ENCODE data around the gene DHRS12.

The DHRS12 gene

GRCh38 chr13:51804295-51805172 lies 571 bp upstream of the DHRS12 start:
- peak overlapping the region; percentile 84 for H3K4me2 ChIP-seq (ENCODE audit: low read length)
- H3F3A ChIP-seq (ENCODE audit: insufficient read depth, low read length) = no peaks in the 10 kb centered on the region
- no peak overlapping the region for H2AFZ ChIP-seq (ENCODE audit: low read length)
- no peaks in the 10 kb centered on the region for H3K79me2 ChIP-seq (ENCODE audit: insufficient read depth, low read length)
- TF ChIP-seq EZH2 (IDR thresholded peaks at IDR 0.05; ENCODE audit: borderline replicate concordance, low read length) (no peak), CTCF (IDR thresholded peaks at IDR 0.05; ENCODE audit: low read length) (no peak)
- no peaks in the 10 kb centered on the region for H3K9me3 ChIP-seq (ENCODE audit: low read length)
- H3K27ac ChIP-seq (ENCODE audit: low read depth, low read length, poor library complexity, severe bottlenecking) = peak overlapping the region; percentile 70
- H3K4me3 ChIP-seq (ENCODE audit: low read depth, low read length, poor library complexity, severe bottlenecking) = peak overlapping the region; percentile 68
- no peaks in the 10 kb centered on the region for H4K20me1 ChIP-seq (ENCODE audit: insufficient read depth, low read length)
- H3K4me1 ChIP-seq (ENCODE audit: insufficient read depth, low read length, severe bottlenecking) = peaks cover 53% of the 10 kb centered on the region
- peak overlapping the region; percentile 73 for H3K9ac ChIP-seq (ENCODE audit: low read length)
- H3K27me3 ChIP-seq (ENCODE audit: insufficient read depth, low read length) = no peaks in the 10 kb centered on the region
- H3K9me2 ChIP-seq (ENCODE audit: low read depth, low read length) = no peaks in the 10 kb centered on the region
- no peaks in the 10 kb centered on the region for H3K36me3 ChIP-seq (ENCODE audit: insufficient read depth, low read length)

DNA sequence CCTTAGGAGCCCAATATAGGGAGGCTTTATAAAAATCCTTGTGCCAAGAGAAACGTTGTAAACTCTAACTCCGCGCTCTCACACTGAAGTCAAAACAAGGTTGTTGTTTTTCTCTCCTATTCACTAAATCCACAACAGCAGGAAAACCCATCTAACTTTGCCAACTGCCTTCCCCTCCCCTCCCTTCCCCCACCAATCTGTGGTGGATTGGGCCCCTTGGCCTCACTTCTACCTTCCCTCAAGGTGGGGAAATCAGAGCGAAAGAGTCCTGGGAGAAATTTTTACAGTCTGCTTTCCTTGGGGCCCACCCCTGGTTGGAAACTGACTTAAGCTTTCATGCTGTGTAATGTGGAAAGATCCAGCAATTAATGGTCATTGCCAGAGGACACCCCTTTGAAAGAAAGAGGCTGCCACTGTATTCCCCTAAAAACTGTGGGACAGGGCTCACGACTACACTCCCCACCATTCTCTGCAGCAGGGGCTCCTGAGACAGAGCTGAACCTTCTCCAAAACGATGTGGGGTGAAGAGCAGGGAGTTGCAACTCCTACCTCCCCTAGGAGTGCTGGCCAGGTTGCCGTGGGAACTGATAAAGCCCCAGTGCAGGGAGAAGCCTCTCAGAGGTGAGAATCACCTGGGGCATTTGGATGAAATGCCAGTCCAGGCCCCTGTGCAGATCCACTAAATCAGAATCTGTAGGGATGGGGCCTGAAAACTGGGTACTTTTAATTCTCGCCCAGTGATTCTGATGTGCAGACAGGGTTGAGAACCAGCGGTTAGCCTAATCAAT lies 1.1 kb downstream of the DHRS12 start:
- Histone ChIP-seq H3K9me2 (ENCODE audit: low read depth, low read length) (no peaks in the 10 kb centered on the region), H3K36me3 (ENCODE audit: insufficient read depth, low read length) (no peaks in the 10 kb centered on the region), H3K79me2 (ENCODE audit: insufficient read depth, low read length) (no peaks in the 10 kb centered on the region), H2AFZ (ENCODE audit: low read length) (no peak overlapping the region), H3K4me1 (ENCODE audit: insufficient read depth, low read length, severe bottlenecking) (peaks cover 53% of the 10 kb centered on the region), H4K20me1 (ENCODE audit: insufficient read depth, low read length) (no peaks in the 10 kb centered on the region), H3K27me3 (ENCODE audit: insufficient read depth, low read length) (no peaks in the 10 kb centered on the region), H3K9ac (ENCODE audit: low read length) (peak overlapping the region; percentile 73), H3F3A (ENCODE audit: insufficient read depth, low read length) (no peaks in the 10 kb centered on the region), H3K9me3 (ENCODE audit: low read length) (no peaks in the 10 kb centered on the region), H3K27ac (ENCODE audit: low read depth, low read length, poor library complexity, severe bottlenecking) (peak overlapping the region; percentile 70), H3K4me2 (ENCODE audit: low read length) (peak overlapping the region; percentile 84), H3K4me3 (ENCODE audit: low read depth, low read length, poor library complexity, severe bottlenecking) (peak overlapping the region; percentile 68)
- TF ChIP-seq EZH2 (IDR thresholded peaks at IDR 0.05; ENCODE audit: borderline replicate concordance, low read length) = no peak
- no peak for TF ChIP-seq CTCF (IDR thresholded peaks at IDR 0.05; ENCODE audit: low read length)

GRCh38 chr13:51801631-51802099 lies 2.3 kb downstream of the DHRS12 start:
- H4K20me1 ChIP-seq (ENCODE audit: insufficient read depth, low read length) = no peaks in the 10 kb centered on the region
- H3K4me2 ChIP-seq (ENCODE audit: low read length) = no peak overlapping the region
- no peak overlapping the region for H3K9ac ChIP-seq (ENCODE audit: low read length)
- H3F3A ChIP-seq (ENCODE audit: insufficient read depth, low read length) = no peaks in the 10 kb centered on the region
- H3K27me3 ChIP-seq (ENCODE audit: insufficient read depth, low read length) = no peaks in the 10 kb centered on the region
- no peak for TF ChIP-seq CTCF (IDR thresholded peaks at IDR 0.05; ENCODE audit: low read length)
- no peak for TF ChIP-seq EZH2 (IDR thresholded peaks at IDR 0.05; ENCODE audit: borderline replicate concordance, low read length)
- no peaks in the 10 kb centered on the region for H3K36me3 ChIP-seq (ENCODE audit: insufficient read depth, low read length)
- no peaks in the 10 kb centered on the region for H3K9me2 ChIP-seq (ENCODE audit: low read depth, low read length)
- H2AFZ ChIP-seq (ENCODE audit: low read length) = no peak overlapping the region
- H3K9me3 ChIP-seq (ENCODE audit: low read length) = no peaks in the 10 kb centered on the region
- H3K79me2 ChIP-seq (ENCODE audit: insufficient read depth, low read length) = no peaks in the 10 kb centered on the region
- H3K4me1 ChIP-seq (ENCODE audit: insufficient read depth, low read length, severe bottlenecking) = peaks cover 55% of the 10 kb centered on the region
- H3K27ac ChIP-seq (ENCODE audit: low read depth, low read length, poor library complexity, severe bottlenecking) = no peak overlapping the region
- H3K4me3 ChIP-seq (ENCODE audit: low read depth, low read length, poor library complexity, severe bottlenecking) = no peak overlapping the region

Data from OCI-LY1 (cell line).